ENCODE results near the gene MRAP.
A peak's percentile ranks its signal among the peaks of the same experiment; 100 is the strongest.

The MRAP gene

GRCh38 chr21:32270748-32271147 is 27.9 kb upstream of the MRAP start:
- no peak overlapping the region for H3K27ac ChIP-seq
- no peak for TF ChIP-seq CTCF (IDR thresholded peaks at IDR 0.05)
- peaks cover 13 to 40% (median 36%) of the 10 kb centered on the region in 3 donors for H3K36me3 ChIP-seq
- H3K4me3 ChIP-seq: no peak overlapping the region
- no peaks in the 10 kb centered on the region for H3K27me3 ChIP-seq
- DNase-seq: no peak
- no peaks in the 10 kb centered on the region for H3K9me3 ChIP-seq
- no peaks in the 10 kb centered on the region for H3K4me1 ChIP-seq
- intact Hi-C loops (cut with DNase I; ENCODE audit: low total_unique reads): loop anchor here (10.0 kb wide), 1 partner anchor 536 kb away; the partner anchor contains the start of gene SCAF4

DNA sequence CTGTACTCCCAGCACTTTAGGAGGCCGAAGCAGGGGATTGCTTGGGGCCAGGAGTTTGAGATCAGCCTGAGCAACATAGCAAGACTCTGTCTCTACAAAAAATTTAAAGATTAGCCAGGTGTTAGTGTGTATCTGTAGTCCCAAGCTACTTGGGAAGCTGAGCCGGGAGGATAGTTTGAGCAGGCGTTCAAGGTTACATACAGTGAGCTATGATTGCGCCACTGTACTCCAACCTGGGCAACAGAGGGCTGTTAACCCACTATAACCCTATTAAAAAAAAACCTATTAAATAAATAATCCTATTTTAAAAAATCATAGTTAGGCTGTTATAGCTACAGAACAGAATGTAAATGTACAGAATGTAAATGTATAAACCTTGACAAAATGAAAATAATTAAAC is 22.0 kb upstream of the MRAP start:
- no peak overlapping the region for H3K27ac ChIP-seq
- peaks cover 0 to 22% (median 14%) of the 10 kb centered on the region in 4 donors for H3K4me1 ChIP-seq
- DNase-seq: no peak
- H3K4me3 ChIP-seq: no peak overlapping the region
- H3K27me3 ChIP-seq: no peaks in the 10 kb centered on the region
- no peaks in the 10 kb centered on the region for H3K9me3 ChIP-seq
- no peak for TF ChIP-seq CTCF (IDR thresholded peaks at IDR 0.05)
- intact Hi-C loops (cut with DNase I; ENCODE audit: low total_unique reads): loop anchor here (10.0 kb wide), 1 partner anchor 542 kb away; the partner anchor contains the start of gene SCAF4
- H3K36me3 ChIP-seq: peaks cover 0 to 9% (median 8%) of the 10 kb centered on the region in 3 donors

- Histone ChIP-seq H3K9me3 (no peaks in the 10 kb centered on the region), H3K27me3 (no peaks in the 10 kb centered on the region), H3K36me3 (peaks cover 0 to 3% (median 0%) of the 10 kb centered on the region in 3 donors), H3K4me3 (peak overlapping the region; percentile 68 to 97), H3K27ac (peak overlapping the region in 1 of 2 donors; percentile 73), H3K4me1 (peaks cover 0 to 22% (median 14%) of the 10 kb centered on the region in 4 donors)
- TF ChIP-seq CTCF (IDR thresholded peaks at IDR 0.05): no peak
- intact Hi-C loops (cut with DNase I; ENCODE audit: low total_unique reads): loop anchor here (10.0 kb wide), 1 partner anchor 543 kb away; the partner anchor contains the start of gene SCAF4
- DNase-seq: no peak
These were observed 20.6 kb upstream of the MRAP start for GRCh38 chr21:32278103-32278502.

DNA sequence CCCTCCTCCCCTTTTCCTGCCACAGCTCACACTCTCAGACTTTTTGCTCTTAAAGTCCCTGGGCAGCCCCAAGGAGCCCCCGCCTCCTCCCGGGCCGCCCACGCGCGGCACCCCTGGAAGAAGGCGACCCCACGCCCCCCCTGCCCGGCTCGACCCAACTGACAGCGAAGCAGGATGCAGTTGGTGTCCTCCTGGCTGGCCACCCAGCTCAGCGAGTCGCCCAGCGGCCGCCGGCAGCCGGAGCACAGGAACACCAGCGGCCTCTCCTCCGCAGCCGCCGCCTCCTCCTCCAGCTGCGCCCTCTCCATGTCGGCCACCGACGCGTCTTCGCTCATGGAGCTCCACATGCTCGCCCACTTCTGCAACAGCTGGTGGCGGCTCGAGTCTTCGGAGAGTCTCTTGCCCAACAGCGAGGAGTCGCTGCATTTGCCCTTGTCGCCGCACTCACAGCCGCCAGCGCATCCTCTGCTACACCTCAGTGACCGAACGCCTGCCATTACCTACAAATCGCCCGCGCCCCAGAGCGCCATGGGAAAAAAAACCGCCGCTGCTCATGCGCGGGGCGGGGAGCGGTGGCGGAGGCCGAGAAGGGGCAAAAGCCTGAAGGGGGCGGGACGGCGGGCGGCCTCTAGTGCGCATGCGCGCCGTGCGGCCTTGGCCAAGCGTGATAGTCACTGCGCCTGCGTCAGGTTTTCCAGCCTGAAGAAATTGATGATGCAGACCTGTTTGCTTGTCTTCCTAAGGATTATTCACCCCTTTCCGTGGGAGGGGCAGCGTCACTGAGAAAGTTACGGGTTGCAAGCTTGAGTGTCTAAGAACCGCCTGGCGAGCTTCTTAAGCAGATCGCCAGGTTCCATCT is 19.9 kb upstream of the MRAP start, which contains the start of gene MIS18A:
Gene MIS18A (minus strand): TSS at position 532 of the 859 bp plus-strand sequence. CDS start 35 bp downstream, at position 497.
- H3K36me3 ChIP-seq: peaks cover 0 to 2% (median 0%) of the 10 kb centered on the region in 3 donors
- H3K9me3 ChIP-seq: no peaks in the 10 kb centered on the region
- no peak for TF ChIP-seq CTCF (IDR thresholded peaks at IDR 0.05)
- intact Hi-C loops (cut with DNase I; ENCODE audit: low total_unique reads): loop anchor here (10.0 kb wide), 1 partner anchor 544 kb away; the partner anchor contains the start of gene SCAF4
- peak within 1 kb of the TSS; percentile 68 to 97 for H3K4me3 ChIP-seq
- H3K4me1 ChIP-seq: peaks cover 0 to 22% (median 14%) of the 10 kb centered on the region in 4 donors
- no peaks in the 10 kb centered on the region for H3K27me3 ChIP-seq
- H3K27ac ChIP-seq: peak within 1 kb of the TSS; percentile 64 to 73
- DNase-seq: peak; percentile 93 to 97

DNA sequence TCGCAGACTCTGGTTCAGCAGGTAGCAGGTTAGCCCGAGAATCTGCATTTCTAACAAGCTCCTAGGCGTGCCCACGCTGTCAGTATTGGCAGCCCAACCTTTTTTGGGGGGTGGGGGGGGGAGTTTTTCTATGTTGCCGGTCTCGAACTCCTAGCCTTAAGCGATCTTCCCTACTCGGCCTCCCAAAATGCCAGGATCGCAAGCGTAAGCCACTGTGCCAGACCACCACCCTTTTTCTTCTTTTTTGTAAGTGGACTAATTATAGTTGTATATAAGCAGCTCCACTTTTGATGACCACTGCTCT is 19.3 kb upstream of the MRAP start:
- intact Hi-C loops (cut with DNase I; ENCODE audit: low total_unique reads): loop anchor here (10.0 kb wide), 1 partner anchor 545 kb away; the partner anchor contains the start of gene SCAF4
- H3K4me3 ChIP-seq: peak overlapping the region; percentile 68 to 97
- H3K9me3 ChIP-seq: no peaks in the 10 kb centered on the region
- H3K27me3 ChIP-seq: no peaks in the 10 kb centered on the region
- no peak for TF ChIP-seq CTCF (IDR thresholded peaks at IDR 0.05)
- H3K36me3 ChIP-seq: no peaks in the 10 kb centered on the region
- peaks cover 0 to 22% (median 14%) of the 10 kb centered on the region in 4 donors for H3K4me1 ChIP-seq
- no peak for DNase-seq
- peak overlapping the region; percentile 64 to 73 for H3K27ac ChIP-seq
